Fibroblast of pulmonary artery (primary cell): ENCODE data around the gene GJA1.
A peak's percentile ranks its signal among the peaks of the same experiment; 100 is the strongest.

Source experiments
- DNase-seq: peaks from one replicate; pipeline ENCODE4 v3.0.0-alpha.2; 2010; ENCODE audit warnings: low read depth
- H3K4me3 ChIP-seq: replicated peaks from 2 replicates; pipeline ENCODE4 v1.5.1; 2011; ENCODE audit warnings: low read depth, mild to moderate bottlenecking, control low read depth, low read length, moderate library complexity
- CTCF ChIP-seq: IDR thresholded peaks from 2 replicates; pipeline ENCODE4 v1.5.1; 2011; ENCODE audit warnings: mild to moderate bottlenecking, control low read depth, low read length, inconsistent platforms; ENCODE audit errors: missing control alignments

Gene GJA1

GRCh38 chr6:121479486-121480098, 44.1 kb downstream of the GJA1 start:
- DNase-seq = no peak
- TF ChIP-seq CTCF = no peak
- no peak overlapping the region for H3K4me3 ChIP-seq

- TF ChIP-seq CTCF = no peak
- no peak overlapping the region for H3K4me3 ChIP-seq
- no peak for DNase-seq
These were observed 44.8 kb downstream of the GJA1 start for GRCh38 chr6:121480099-121480713.

DNA sequence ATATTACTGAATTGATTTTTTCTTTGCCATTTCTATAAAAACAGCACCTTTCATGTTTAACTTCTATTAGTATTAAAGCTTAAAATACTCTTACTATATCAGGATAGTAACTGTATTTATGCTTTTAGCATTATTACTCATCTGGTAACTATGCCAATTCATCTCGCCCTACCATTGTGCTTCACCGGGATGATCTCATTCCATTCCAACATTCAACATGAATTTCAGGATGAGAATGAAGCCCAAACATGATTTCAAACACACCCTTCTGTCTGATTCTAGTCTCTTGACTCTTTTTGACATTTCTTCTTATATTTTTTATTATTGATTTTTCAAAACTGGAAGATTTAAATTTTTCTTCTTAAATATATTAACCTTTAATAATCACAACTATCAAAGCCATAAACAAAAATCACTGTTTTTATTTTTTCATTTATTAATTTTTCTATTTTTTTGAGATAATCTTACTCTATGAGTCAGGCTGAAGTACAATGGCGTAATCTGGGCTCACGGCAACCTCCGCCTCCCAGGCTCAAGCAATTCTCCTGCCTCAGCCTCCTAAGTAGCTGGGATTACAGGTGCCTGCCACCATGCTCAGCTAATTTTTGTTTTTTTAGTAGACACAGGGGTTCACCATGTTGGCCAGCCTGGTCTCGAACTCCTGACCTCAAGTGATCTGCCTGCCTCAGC, 46.7 kb downstream of the GJA1 start:
- DNase-seq = peak; percentile 86
- no peak overlapping the region for H3K4me3 ChIP-seq
- no peak for TF ChIP-seq CTCF

DNA sequence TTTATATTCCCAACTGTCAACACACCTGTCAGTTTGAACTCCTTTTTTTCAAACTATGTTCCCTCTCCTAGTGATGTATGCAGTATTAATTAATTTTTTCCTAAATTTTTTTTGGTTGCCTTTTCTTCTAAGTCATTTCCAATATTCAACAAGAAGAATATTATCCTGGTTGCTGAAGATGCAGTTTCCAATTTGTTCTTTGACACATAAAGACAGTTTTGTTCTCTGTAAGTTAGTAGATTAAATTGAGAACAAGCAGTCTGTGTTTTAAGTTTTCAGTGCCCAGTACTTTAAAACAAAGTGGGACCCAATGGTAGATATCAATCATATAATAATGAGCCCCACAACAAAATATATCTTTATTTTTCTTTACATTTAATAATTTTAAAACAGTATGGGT, 47.3 kb downstream of the GJA1 start:
- DNase-seq = no peak
- no peak overlapping the region for H3K4me3 ChIP-seq
- no peak for TF ChIP-seq CTCF

DNA sequence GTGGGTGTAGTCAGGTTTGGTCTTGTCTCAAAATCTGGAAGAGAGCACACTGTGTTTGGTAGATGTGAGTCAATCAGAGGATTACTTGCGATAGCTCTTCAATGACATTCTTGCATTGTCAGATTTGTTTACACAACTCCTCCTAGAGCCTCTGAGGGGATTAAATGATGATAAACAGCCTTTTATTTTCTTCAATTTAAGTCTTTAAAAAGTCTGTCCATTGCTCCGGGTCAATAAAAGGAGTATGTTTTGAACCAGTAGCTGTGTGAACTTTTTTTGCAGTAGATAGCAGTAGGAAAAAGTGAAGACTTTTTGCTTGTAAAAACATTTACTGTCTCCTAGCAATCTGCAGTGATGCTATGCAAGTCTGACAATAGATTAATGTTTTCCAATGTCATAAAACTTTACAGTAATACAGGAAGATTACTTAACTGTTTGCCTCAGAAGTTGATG, 49.9 kb downstream of the GJA1 start:
- TF ChIP-seq CTCF = no peak
- no peak overlapping the region for H3K4me3 ChIP-seq
- peak; percentile 49 for DNase-seq

- no peak for TF ChIP-seq CTCF
- DNase-seq = no peak
- no peak overlapping the region for H3K4me3 ChIP-seq
These were observed 56.1 kb downstream of the GJA1 start for GRCh38 chr6:121491576-121491975.
